ENCODE measurements around the gene CASTOR1.
"Not testable (repeated sequence)": the region's sequence is repeated elsewhere in the genome, so short reads cannot be mapped to it uniquely, and the experiment has no call there.

The CASTOR1 gene

DNA sequence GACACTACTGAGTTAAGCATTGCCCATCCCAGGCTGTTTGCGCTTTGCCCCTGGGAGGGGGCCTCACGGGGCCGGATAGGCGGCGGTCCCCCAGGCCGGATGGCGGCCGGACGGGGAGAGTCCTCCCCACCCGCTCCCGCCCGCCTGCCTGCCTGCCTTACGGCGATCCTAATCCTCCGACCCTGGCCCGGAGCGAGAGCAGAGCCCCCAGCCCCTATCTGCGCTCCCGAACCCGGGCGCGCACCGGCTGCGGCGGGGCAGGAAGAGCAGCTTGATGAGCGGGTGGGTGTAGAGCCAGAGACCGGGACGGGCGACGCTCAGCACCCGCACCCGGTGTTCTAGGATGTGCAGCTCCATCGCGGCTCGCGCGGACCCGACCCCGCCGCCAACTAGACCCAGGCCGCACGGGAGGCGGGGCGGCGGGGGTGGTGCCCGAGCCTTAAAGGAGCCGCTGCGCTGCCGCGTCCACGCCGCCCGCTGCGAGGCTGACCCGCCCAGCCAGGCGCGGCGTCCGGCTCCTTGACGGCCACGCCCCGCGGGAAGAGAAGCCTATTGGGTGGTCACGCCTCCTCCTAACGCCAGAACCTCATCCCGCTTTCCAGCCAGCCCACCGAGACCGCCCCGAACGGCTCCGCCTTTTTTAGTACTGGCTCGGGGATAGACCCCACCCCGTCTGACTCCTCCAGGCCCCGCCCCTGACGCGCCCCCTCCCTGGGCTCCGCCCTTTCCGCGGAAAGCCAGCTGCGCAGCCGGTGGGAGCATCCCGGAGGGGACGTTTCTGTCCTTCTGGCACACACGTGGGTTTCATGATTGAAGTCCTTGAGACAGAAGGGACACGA, at the start of gene CASTOR1:
Gene CASTOR1 (minus strand): TSS at position 365 of the 839 bp plus-strand sequence. CDS start 8 bp downstream, at position 357.
- DNase-seq, result peak; percentile 94

DNA sequence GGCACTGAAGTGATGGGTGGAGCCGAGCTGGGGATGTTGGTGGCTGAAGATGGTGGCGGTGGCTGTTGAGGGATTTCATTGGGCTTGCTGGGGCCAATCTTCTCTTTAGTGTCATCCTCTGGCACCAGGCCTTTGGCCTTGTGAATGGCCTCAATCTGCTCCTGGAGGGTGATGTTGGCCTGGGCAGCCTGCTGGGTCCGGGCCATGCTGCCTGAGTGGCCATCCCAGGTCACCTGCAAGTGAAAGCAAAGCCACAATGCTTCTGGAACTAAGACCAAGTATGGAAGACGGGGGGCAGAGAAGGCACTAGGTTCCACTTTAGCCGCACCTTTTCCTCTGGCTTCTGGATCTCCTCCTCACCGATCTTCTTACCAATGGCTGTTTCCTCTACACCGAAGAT, 49.5 kb upstream of the CASTOR1 start:
- DNase-seq, result no peak

DNA sequence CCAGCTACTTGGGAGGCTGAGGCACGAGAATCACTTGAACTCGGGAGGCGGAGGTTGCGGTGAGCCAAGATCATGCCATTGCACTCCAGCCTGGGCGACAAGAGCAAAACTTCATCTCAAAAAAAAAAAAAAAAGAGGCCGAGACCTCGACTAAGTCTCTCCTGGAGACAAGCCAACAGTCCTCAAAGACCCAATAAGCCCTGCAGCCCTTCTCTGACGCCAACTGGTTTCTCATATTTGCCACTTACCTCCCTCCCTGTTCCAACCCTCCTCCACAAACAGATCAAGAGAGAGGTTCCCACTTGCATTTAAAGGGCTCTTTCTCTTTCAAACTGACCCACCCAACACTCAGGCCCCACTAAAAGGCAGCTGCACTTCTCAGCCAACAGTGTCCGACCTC, 49.0 kb upstream of the CASTOR1 start:
- not testable (repeated sequence) for DNase-seq

DNA sequence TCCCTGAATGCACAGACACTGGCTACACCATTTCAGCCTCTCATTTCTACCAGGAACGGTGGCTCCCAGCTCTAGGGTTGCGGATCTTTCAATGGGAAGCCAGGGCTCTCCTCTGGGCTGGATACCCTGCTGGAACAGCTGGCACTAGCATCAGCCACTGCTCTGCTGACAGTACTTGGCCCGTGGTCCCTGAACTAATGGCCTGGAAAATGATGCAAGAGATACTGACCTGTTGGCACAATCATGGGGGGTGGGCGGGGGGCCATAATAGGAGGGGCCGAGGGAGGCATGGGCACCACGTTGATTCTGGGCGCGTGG, 48.1 kb upstream of the CASTOR1 start:
- no peak for DNase-seq

DNA sequence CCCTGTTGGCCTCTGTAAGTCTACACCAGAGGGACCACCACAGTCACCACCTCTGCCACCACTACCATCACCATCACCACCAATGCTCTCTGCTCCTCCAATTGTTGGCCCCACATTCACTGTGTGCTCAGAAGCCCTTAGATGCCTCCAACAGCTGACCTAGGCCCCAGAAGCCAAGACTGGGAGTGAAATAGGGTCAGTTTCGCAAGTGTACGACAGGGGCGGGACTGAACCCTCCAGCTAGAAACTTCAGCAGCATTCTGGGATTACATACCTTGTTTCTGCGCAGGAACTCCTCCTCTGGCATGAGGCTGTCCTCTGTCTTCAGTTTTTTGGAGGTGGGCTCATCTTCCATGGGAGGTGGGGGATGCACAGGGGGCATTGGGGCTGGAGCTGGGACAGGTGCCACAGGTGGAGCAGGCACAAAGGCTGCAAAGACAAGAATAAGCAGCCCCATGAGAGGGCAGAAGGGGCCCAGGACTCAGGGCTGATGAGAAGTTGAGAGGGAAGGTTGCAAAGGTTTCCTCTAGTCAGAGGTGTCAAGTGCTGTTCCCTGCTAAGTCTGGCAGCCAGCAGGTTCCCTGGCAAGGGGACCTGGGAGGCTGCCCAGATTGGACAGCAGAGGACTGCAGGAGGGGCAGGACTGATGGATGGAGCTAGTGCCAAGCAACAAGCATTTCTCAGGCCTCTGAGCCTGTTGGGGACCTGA, 47.6 kb upstream of the CASTOR1 start:
- no peak for DNase-seq

DNA sequence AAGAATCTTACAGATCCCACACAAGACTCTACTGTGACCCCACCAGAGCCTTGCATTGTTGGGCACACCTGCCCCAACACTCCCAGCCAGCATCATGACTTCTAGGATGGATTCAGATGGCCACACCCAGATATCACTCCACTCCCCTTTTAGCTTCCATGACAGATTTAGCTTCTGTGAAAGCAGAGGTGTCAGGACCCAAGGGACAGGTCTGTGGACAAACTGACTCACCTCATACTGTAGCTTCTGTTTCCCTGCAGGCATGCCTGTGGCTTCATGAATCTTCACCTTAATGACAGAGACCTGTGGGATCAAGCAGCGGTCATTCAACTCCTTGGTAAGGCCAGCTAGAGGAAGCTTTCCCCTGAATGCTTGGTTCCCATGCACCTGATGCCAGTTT, 45.9 kb upstream of the CASTOR1 start:
- DNase-seq, result no peak

DNA sequence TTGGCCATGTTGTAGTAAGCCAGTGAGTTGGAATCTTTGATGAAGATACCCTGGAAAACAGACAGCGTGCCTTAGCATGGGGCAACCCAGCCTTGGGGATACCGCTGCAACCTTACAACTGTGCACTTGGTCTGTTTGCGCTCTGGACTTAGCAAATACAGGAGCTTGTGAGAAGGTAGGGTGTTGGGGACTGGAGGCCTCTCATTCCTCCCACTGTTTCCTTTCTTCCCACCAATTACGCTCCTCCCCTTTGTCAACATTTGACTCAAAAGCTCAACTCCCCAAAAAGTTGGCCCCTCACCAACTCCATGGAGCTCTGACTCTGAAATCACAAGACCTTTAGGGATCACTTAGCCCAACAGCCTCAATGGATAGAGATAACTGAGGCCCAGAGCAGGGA, 45.3 kb upstream of the CASTOR1 start:
- no peak for DNase-seq

DNA sequence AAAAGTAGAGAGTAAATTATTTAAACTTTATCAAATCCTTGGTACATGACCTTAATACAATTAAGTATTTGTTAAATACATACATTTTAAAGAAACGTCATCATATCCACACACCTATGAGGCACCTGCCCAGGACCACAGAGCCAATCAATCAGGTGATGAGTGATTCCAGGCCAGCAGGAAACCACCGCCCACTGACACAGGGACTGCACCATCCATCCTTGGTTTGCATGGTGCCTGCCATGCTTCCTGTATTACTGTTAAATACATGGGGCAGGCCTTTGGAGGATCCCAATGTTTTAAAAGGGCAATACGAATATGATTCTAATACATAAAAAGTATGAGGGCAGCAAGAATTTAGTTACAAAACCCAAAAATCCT, 44.4 kb upstream of the CASTOR1 start:
- DNase-seq, result no peak

DNA sequence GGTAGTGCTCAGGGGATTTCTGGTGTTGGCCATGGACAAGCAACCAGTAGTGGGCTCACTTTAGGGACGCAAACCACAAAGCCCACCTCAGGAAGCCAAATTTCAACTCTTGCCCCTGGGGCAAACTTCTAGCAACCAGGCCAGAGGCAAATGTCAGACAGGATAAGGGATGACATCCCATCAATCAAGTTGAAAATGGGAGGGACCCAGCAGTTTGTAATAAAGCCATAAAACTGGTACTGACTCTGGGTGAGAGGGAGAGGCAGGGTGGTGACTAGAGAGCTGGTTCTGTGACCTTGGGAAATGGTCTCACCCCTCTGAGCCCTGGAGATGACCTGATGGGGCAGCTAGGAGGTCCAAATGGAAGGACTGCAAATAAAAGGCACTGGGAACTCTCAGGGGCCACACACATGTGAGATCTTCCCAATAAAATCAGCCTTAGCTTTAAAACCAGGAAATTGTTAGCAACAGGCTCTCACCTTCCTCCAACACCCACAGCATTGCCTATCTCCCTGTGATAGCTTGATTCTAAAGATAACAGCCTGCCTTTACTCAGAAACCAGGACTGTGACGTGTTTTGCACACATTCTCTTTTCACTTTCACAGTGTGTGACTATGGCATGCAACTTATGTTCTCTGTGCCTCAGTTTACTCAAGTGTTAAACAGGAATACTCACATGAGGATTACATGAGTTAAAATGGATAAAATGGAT, 43.8 kb upstream of the CASTOR1 start:
- DNase-seq, result no peak

DNA sequence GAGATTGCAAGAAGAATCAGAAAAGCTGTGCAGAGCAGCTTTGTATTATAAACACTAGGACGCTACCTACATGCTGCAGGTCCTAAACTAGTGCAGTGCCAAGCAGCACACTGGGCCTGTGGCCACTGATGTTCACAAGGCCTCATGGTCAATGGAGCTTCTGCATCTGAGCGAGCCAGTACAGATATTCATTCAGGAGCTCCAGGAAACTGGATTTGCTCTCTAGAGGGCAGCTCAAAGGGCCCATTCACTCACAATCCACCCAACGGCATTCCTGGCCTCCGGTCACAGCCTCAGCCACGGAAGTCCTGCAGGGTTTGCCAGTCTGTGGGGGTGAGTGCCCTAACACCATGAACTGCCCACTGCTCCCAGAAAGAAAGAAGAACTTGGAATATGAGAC, 43.2 kb upstream of the CASTOR1 start:
- DNase-seq, result no peak

DNA sequence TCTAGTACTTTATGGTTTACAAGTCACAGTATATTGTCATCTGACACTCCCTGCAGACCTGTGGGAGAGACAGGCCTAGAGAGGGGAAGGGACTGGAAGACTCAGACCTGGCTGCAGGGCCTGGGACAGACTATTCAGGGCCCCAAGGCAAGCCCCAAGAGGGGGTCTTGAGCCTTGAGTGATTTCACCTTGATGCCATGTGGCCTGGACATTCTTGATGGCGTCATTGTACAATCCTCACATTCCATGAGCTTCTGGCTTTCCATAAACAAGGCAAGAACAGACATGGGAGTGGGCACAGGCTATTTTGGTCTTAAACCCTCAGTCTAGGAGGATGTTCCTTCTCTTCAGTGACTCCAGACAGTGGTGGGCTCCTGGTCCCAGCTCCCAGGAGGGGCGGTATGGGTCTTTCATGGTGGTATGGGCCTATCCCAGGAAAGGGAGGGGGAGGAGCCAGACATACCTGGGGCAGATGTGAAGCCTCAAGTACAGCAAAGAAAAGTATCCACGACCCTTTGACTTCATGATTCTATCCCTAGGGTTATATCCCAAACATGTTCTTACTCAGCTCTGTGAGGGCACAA, 39.3 kb upstream of the CASTOR1 start:
- DNase-seq, result no peak

DNA sequence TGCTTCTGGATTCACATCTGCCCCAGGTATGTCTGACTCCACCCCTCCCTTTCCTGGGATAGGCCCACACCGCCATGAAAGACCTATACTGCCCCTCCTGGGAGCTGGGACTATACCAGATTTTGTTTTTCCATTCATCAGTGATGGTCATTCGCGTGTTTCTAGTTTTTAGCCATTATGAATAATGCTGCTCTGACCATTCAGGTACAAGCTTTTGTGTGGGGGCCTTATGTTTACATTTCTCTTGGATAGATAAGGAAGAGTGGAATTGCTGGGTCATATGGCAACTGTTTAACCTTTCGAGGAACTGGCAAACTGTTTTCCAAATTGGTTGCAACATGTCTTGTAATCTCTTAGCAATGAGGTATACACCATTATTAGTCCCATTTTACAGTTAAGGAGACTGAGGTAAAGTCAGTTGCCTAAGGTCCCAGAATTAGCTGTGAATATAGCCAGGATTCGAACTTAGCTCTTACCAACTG, 38.6 kb upstream of the CASTOR1 start:
- DNase-seq, result no peak

DNA sequence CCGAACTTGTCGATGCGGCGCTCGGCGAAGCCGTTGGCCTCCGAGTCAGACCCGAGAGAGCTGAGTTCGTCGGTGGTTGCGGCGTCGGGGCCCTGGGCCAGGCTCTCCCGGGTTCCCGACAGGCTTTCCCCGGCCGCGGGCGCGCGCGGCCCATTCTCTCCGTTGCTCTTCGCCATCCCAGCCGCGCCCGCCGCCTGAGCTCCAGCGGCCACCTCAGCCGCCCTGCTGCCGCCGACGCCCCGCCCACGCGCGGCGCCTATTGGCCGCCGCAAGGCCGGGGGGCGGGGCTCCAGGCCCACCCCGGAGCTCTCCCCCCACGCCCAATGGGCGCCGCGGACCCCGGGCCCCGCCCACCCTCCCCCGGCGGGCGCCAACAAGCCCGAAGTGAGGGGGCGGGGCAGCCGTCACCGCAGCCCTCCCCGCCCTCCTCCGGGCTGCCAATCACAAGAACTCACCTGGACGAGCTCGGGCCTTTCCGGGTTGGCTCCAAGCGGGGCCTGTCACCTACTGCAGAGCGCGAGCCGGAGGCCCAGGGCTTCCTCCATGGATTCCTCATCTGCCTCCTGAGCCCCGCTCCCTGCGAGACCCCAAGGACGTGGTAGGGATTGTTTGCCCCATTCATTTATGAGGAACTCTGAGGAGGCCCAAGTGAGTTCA, 37.5 kb upstream of the CASTOR1 start, which contains the start of gene TBC1D10A:
Gene TBC1D10A (minus strand): TSS at position 236 of the 657 bp plus-strand sequence. CDS start 60 bp downstream, at position 176.
- peak; percentile 93 for DNase-seq

DNA sequence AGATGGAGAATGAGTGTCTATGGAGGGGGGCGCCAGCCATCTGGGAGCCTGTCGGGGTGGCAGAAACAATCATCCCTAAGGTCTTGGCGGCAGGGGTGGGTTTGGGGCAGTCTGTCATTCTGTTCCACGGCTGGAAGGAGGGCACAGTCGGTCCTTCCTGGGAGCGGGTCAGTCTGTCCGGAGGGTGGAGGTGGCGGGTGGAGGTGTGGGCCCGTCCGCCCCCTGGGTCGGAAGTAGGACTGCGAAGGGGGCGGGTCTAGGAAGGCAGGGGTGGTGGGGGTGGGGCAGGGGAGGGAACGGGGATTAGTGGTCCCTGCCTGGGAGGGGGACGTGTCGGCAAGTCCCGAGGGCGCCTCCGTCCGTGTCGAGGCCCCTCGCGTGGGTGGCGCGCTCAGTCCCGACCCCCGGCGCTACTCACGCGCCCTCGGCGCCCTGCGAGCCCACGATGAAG, 37.0 kb upstream of the CASTOR1 start:
- no peak for DNase-seq

DNA sequence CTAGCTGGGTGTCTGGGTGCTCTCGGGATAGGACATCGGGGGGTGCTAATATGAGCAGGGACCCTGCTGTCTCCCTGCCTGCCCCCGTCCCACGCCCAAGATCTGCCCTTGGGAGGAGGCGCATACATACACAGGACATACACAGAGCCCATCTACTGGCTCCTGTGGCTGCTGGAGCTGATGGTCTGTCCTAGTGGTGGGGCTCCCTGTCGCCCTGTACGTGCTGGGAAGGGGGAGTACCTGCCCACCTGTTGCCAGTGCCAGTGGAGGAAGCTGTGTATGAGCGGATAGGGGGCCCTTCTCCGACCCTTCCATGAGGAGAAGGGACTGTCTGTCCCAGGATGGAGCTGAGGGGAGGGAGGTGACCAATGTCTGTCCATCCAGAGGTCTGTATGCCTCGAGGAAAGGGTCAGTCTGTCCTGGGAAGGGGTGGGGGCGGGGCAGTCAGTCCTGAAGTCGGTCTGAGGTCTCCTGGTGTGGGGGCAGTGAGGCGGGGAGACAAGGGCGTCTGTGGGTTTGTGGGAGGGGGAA, 36.5 kb upstream of the CASTOR1 start:
- DNase-seq, result no peak

DNA sequence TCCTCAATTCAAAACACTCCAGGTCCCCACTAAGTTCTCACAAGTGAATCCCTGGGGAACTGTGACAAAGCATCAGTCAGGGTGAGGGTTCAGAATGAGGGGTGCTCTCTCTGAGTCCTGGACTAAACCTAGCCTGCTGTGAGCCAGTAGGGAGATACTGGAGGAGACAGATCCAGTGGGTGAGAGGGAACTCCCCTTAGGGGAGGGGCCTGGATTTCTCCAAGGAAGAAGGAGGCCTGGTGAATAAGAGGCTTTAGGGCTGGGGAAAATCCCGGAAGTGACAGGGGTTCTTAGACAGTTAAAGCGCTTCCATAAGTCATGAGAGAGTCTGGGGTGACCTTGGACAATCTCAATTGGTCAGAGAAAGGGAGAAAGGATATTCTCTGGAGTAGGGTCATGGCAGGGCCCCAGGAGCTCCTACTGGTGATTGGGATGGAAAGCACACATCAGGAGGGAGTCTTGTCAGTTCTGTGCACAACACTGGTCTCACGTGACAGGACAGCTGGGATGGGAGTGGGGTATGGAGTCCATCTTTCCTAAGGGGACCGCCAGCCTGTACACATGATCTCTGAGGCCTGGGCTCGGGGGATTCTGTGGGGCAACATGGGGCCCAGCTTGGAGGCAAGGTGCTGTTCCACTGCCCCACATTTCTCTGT, 35.9 kb upstream of the CASTOR1 start:
- no peak for DNase-seq

DNA sequence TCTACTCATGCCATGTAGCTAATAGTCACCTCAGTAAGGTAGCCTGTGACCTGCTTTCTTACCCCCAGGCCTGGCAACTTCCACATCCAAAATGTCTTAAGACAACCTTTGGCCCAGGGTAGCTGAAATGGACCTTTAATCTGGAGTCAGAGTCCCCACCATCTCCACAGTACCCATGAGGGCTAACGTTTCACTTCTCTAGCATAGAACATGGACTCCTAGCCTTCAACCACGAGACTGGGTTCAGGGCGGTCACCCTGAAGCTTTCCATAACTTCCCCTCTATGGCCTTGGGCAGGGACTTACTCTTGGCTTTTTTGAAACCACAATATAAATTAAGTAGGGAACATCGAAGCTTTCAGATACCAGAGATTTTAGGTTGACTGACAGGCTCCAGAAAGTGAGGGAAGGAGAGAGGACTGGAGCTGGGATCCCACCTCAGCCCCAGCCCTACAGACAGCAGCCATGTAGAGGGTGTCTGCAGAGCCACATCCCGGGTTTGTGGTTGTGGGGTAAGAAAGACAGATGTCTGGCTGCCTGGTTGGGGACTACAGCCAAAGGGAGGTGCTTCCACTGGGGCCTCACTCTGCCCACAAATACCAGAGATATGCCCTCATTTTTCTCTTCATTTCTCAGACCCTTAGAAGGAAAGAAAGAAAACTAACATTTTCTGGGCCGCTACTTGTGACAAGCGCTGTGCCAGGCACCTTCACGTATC, 34.9 kb upstream of the CASTOR1 start:
- DNase-seq, result no peak

DNA sequence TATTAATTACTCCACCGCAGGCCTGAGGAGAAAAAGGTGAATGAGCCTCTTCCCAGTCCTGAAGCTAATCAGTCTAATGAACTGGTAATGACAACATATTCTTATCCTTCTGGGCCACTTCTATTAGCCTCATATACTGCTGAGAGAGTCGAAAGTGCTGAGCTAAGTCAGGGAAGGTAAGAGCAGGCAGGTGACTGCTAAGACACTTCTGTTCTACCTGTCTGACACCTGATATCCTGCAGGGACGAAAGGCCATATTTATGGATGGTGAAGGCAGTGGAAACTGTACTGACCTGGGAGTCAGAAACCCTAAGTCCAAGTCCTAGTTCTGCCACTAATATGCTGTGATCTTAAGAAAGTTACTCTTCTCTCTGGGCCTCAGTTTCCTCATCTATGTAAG, 33.9 kb upstream of the CASTOR1 start:
- DNase-seq, result no peak

DNA sequence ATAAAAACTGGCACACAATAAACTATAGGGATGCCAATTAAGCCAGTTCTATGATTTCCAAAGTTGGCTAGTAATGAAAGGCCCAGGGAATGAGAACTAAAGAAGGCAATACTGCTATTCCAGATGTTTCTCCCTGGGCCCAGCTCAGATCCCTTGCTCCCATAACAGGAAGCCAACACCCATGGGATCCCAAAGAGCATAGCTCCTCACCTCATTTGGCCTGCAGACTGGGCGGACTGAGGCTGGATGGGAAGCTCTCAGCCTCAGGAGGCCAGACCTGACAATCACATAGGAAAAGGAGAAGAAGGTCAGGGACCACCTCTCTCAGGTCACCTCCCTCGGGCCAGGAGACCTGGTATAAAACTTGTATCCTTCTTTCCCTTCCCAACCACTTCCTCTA, 32.2 kb upstream of the CASTOR1 start:
- DNase-seq, result no peak

DNA sequence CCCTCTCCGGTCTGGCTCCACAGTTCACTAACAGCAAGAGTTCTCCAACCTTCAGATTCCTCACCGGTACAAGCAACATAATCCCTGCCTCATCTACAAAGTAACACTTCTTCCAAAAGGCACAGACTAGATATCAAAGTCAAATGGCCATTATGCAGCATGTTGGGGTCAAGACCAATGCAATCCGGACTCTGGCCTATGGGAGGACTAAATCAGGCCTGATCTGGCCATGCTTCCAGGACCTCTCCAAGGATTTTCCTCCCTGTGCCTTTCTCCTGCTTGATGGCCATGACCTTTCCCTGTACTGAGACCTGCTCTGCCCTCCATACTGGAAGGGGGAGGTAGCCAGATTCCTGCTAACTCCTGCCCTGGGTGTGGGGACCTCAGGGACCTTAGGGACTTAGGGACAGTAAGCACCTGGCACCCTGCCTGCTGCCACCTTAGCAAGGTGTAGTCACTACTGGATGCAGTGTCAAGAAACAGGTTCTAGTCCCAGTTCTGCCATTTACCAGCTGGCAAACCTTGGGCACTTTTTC, 30.8 kb upstream of the CASTOR1 start:
- no peak for DNase-seq

Data from NCI-H2029 (cell line).